ENCODE results near the gene PTP4A2. TPM values are rescaled to one million over a fixed set of nuclear protein-coding genes. Genes with fewer than 3 reads are reported as not detected.

The PTP4A2 gene
- polyA plus RNA-seq, 1 experiment, result 658 TPM

GRCh38 chr1:31913968-31914367 lies 24.2 kb downstream of the PTP4A2 start:
- no peaks in the 10 kb centered on the region for H3K27me3 ChIP-seq (ENCODE audit: control insufficient read depth, insufficient read depth, low read length)
- ChIA-PET POLR2A (no interaction called here), CTCF (interaction anchor here (0.6 to 4.2 kb wide), 2 partner anchors 50 to 194 kb away, joined by 9 to 19 read pairs; partner anchors contain the start of gene KPNA6)
- TF ChIP-seq CTCF (IDR thresholded peaks at IDR 0.05; ENCODE audit: low read depth, low read length), result no peak
- H3K27ac ChIP-seq (ENCODE audit: low read depth, low read length), result no peak overlapping the region
- no peaks in the 10 kb centered on the region for H3K9me3 ChIP-seq (ENCODE audit: control insufficient read depth, insufficient read depth, low read length)
- no peak overlapping the region for H3K4me3 ChIP-seq (ENCODE audit: low read depth, low read length)
- no peak for DNase-seq (ENCODE audit: low read depth, low spot score)

GRCh38 chr1:31912839-31913239 lies 25.3 kb downstream of the PTP4A2 start:
- Histone ChIP-seq H3K27ac (ENCODE audit: low read depth, low read length) (no peak overlapping the region), H3K4me3 (ENCODE audit: low read depth, low read length) (no peak overlapping the region), H3K27me3 (ENCODE audit: control insufficient read depth, insufficient read depth, low read length) (no peaks in the 10 kb centered on the region), H3K9me3 (ENCODE audit: control insufficient read depth, insufficient read depth, low read length) (no peaks in the 10 kb centered on the region)
- POLR2A ChIA-PET, result no interaction called here
- CTCF ChIA-PET, result interaction anchor here (1.0 to 4.2 kb wide), 3 partner anchors 25 to 97 kb away, joined by 3 to 19 read pairs (median 5); partner anchors contain the start of genes PTP4A2 and SPOCD1
- DNase-seq (ENCODE audit: low read depth, low spot score), result no peak
- no peak for TF ChIP-seq CTCF (IDR thresholded peaks at IDR 0.05; ENCODE audit: low read depth, low read length)

GRCh38 chr1:31911994-31912780 lies 26.0 kb downstream of the PTP4A2 start:
- TF ChIP-seq CTCF (IDR thresholded peaks at IDR 0.05; ENCODE audit: low read depth, low read length), result no peak
- no peak for DNase-seq (ENCODE audit: low read depth, low spot score)
- ChIA-PET POLR2A (no interaction called here), CTCF (interaction anchor here (1.0 to 4.2 kb wide), 3 partner anchors 26 to 97 kb away, joined by 3 to 19 read pairs (median 5); partner anchors contain the start of genes PTP4A2 and SPOCD1)
- H3K27ac ChIP-seq (ENCODE audit: low read depth, low read length), result no peak overlapping the region
- no peaks in the 10 kb centered on the region for H3K9me3 ChIP-seq (ENCODE audit: control insufficient read depth, insufficient read depth, low read length)
- no peak overlapping the region for H3K4me3 ChIP-seq (ENCODE audit: low read depth, low read length)
- no peaks in the 10 kb centered on the region for H3K27me3 ChIP-seq (ENCODE audit: control insufficient read depth, insufficient read depth, low read length)

GRCh38 chr1:31910933-31911332 lies 27.2 kb downstream of the PTP4A2 start:
- H3K9me3 ChIP-seq (ENCODE audit: control insufficient read depth, insufficient read depth, low read length), result no peaks in the 10 kb centered on the region
- no peak overlapping the region for H3K4me3 ChIP-seq (ENCODE audit: low read depth, low read length)
- H3K27me3 ChIP-seq (ENCODE audit: control insufficient read depth, insufficient read depth, low read length), result no peaks in the 10 kb centered on the region
- no peak for DNase-seq (ENCODE audit: low read depth, low spot score)
- POLR2A ChIA-PET, result no interaction called here
- H3K27ac ChIP-seq (ENCODE audit: low read depth, low read length), result no peak overlapping the region
- CTCF ChIA-PET, result interaction anchor here (1.2 to 4.2 kb wide), 3 partner anchors 53 to 152 kb away, joined by 3 to 19 read pairs (median 3); partner anchors contain the start of gene SPOCD1
- TF ChIP-seq CTCF (IDR thresholded peaks at IDR 0.05; ENCODE audit: low read depth, low read length), result no peak

- ChIA-PET CTCF (interaction anchor here (1.5 to 4.2 kb wide), 2 partner anchors 54 to 153 kb away, joined by 3 to 19 read pairs; no protein-coding TSS in a partner anchor), POLR2A (interaction anchor here (0.6 kb wide), 1 partner anchor 55 kb away, joined by 7 read pairs; no protein-coding TSS in a partner anchor)
- H3K27ac ChIP-seq (ENCODE audit: low read depth, low read length), result no peak overlapping the region
- no peak for DNase-seq (ENCODE audit: low read depth, low spot score)
- no peaks in the 10 kb centered on the region for H3K27me3 ChIP-seq (ENCODE audit: control insufficient read depth, insufficient read depth, low read length)
- no peak for TF ChIP-seq CTCF (IDR thresholded peaks at IDR 0.05; ENCODE audit: low read depth, low read length)
- H3K4me3 ChIP-seq (ENCODE audit: low read depth, low read length), result no peak overlapping the region
- no peaks in the 10 kb centered on the region for H3K9me3 ChIP-seq (ENCODE audit: control insufficient read depth, insufficient read depth, low read length)
Observed at GRCh38 chr1:31909691-31910090, 28.5 kb downstream of the PTP4A2 start.

All from AG04450 (cell line).